ENCODE data around the gene CAMK1D.

GRCh38 chr10:12709521-12709963, 360.2 kb downstream of the CAMK1D start:
- TF ChIP-seq CTCF (IDR thresholded peaks at IDR 0.05; ENCODE audit: borderline replicate concordance, extremely low read depth, low read length, poor library complexity, severe bottlenecking) (no peak), EZH2 (IDR thresholded peaks at IDR 0.05; ENCODE audit: borderline replicate concordance, low read depth, low read length, severe bottlenecking) (no peak)

All from DND-41 (cell line).